K562 (cell line): ENCODE data around the gene SCP2. TPM values are rescaled to one million over a fixed set of nuclear protein-coding genes. Genes with fewer than 3 reads are reported as not detected.

Experiments
- ATAC-seq: fragments of 200-7000 bp; cut with Tn5 transposase; 3 replicates; pipeline ENCODE4 v1.9.1; 2020; ENCODE audit warnings: moderate library complexity
- BruUV-seq: library from RNA; stranded (reverse); fragments of 400-500 nt; replicated peaks from 2 replicates; lab custom pipeline; 2021; lab: Mats Ljungman, UMichigan
- CTCF ChIA-PET: fragments of 300-600 bp; formaldehyde crosslinking; extraction: SDS; loops from one replicate; lab custom pipeline; 2021; ENCODE audit warnings: low intra/inter-chr PET ratio; lab: Yijun Ruan, JAX
- POLR2A ChIA-PET: fragments of 300-600, 350-650 bp; sonication (Branson Sonifier 250); formaldehyde crosslinking; extraction: SDS; loops from one replicate; lab custom pipeline; 2021; ENCODE audit warnings: antibody characterized with exemption, inconsistent platforms; lab: Yijun Ruan, JAX
- DNase-seq, 4 experiments: peaks; one replicate each; pipeline versions ENCODE4 v3.0.0 to v3.0.0-alpha.2; 2011 to 2018; ENCODE audit warnings: low spot score in 3 of 4, mixed read lengths in 3 of 4; ENCODE audit errors: extremely low read depth in 1 of 4
- FAIRE-seq: peaks from 2 replicates; lab custom pipeline; 2011; peaks lifted over from hg19 to GRCh38; lab: Jason Lieb, UNC
- H2AFZ ChIP-seq: 2 replicates; pipeline ENCODE4 v1.6.0; 2011; ENCODE audit warnings: low read depth, low read length, control low read depth, inconsistent platforms
- H3K27ac ChIP-seq: fragments of 200-600 bp; 3 replicates; pipeline ENCODE4 v1.8.0; 2011; ENCODE audit warnings: low read depth, mild to moderate bottlenecking, control low read depth, inconsistent platforms, low read length, moderate library complexity, mixed read lengths; ENCODE audit errors: extremely low read depth
- H3K27me3 ChIP-seq, 2 experiments: fragments of 300-600 bp in 1 of 2; 2 replicates in 1 of 2; 3 replicates in 1 of 2; pipeline versions ENCODE4 v1.6.0 to v1.8.0; 2011; ENCODE audit warnings: inconsistent platforms in 2 of 2, low read length in 2 of 2, mild to moderate bottlenecking in 1 of 2, mixed read lengths in 1 of 2, moderate library complexity in 1 of 2; ENCODE audit not compliant: control insufficient read depth in 2 of 2, insufficient read depth in 2 of 2
- H3K36me3 ChIP-seq: fragments of 300-600 bp; 3 replicates; pipeline ENCODE4 v1.8.0; 2011; ENCODE audit warnings: mild to moderate bottlenecking, low read length, inconsistent platforms; ENCODE audit not compliant: control insufficient read depth, insufficient read depth
- H3K4me1 ChIP-seq, 2 experiments: fragments of 200-600 bp in 1 of 2; replicated peaks in 1 of 2; 2 replicates in 1 of 2; 3 replicates in 1 of 2; pipeline versions ENCODE4 v1.5.1 to v1.8.0; 2011; ENCODE audit warnings: inconsistent platforms in 2 of 2, low read length in 2 of 2, mild to moderate bottlenecking in 1 of 2, mixed read lengths in 1 of 2, moderate library complexity in 1 of 2; ENCODE audit not compliant: control insufficient read depth in 2 of 2, insufficient read depth in 2 of 2
- H3K4me2 ChIP-seq: 2 replicates; pipeline ENCODE4 v1.6.1; 2011; ENCODE audit warnings: low read length, control low read depth, inconsistent platforms, mixed read lengths; ENCODE audit not compliant: insufficient read depth
- H3K4me3 ChIP-seq: fragments of 200-600 bp; sonication (generic), shearing (Covaris generic); 2 replicates; pipeline ENCODE4 v1.5.1; 2016; ENCODE audit warnings: control low read depth, inconsistent platforms
- H3K79me2 ChIP-seq: fragments of 200-600 bp; 3 replicates; pipeline ENCODE4 v1.8.0; 2011; ENCODE audit warnings: low read length, inconsistent platforms; ENCODE audit not compliant: control insufficient read depth, insufficient read depth
- H3K9ac ChIP-seq, 2 experiments: 2 replicates each; pipeline versions ENCODE4 v1.6.0 to v1.6.1; 2011; ENCODE audit warnings: low read depth in 2 of 2, low read length in 2 of 2, control low read depth in 1 of 2, inconsistent platforms in 1 of 2, mild to moderate bottlenecking in 1 of 2, mixed read lengths in 1 of 2; ENCODE audit not compliant: insufficient read depth in 1 of 2
- H3K9me1 ChIP-seq: one replicate; pipeline ENCODE4 v1.6.0; 2011; ENCODE audit warnings: inconsistent platforms, mild to moderate bottlenecking, low read length, moderate library complexity; ENCODE audit not compliant: control insufficient read depth, insufficient read depth
- H3K9me3 ChIP-seq: replicated peaks from 2 replicates; pipeline ENCODE4 v1.5.1; 2011; ENCODE audit warnings: low read depth, low read length, inconsistent platforms; ENCODE audit not compliant: control insufficient read depth, insufficient read depth
- H4K20me1 ChIP-seq: replicated peaks from 2 replicates; pipeline ENCODE4 v1.6.1; 2011; ENCODE audit warnings: low read length, inconsistent platforms, mixed read lengths; ENCODE audit not compliant: control insufficient read depth, insufficient read depth
- ARID3B ChIP-seq: fragments of 250-450 bp; sonication (Bioruptor Pico); IDR thresholded peaks from 2 replicates; pipeline ENCODE4 v1.4.0; 2020; ENCODE audit warnings: borderline replicate concordance
- DACH1 ChIP-seq: fragments of 450-650 bp; IDR thresholded peaks from 2 replicates; pipeline ENCODE4 v1.6.1; 2018; ENCODE audit not compliant: partially characterized antibody
- FOXJ3 ChIP-seq: sonication (generic); formaldehyde crosslinking; IDR thresholded peaks from 2 replicates; pipeline ENCODE4 v1.4.0; 2020; ENCODE audit warnings: mild to moderate bottlenecking, missing genetic modification reagents
- STAT6 ChIP-seq: sonication (generic); formaldehyde crosslinking; IDR thresholded peaks from 2 replicates; pipeline ENCODE4 v1.8.1; 2023; ENCODE audit warnings: mild to moderate bottlenecking, missing genetic modification reagents
- ZNF280A ChIP-seq: fragments of 450-650 bp; IDR thresholded peaks from 2 replicates; pipeline ENCODE4 v1.6.1; 2018; ENCODE audit warnings: mild to moderate bottlenecking, low read depth; ENCODE audit not compliant: partially characterized antibody
- WGBS: fragments of 100-300 bp; shearing (Covaris generic); methylation state at CpG from one replicate; pipeline ENCODE4 v1.1.6; 2016; ENCODE audit warnings: low coverage, mixed read lengths; ENCODE audit not compliant: insufficient coverage; ENCODE audit errors: missing lambda C conversion rate; 5-methylcytosine and 5-hydroxymethylcytosine counted together
- in situ Hi-C: fragments of 300-500 bp; cut with MboI; formaldehyde crosslinking; loops from 4 replicates; pipeline ENCODE4 v1.15.0; 2018; ENCODE audit warnings: inconsistent platforms, mixed read lengths
- intact Hi-C: fragments of 100-400 bp; cut with micrococcal nuclease; formaldehyde crosslinking; loops from 2 replicates; pipeline ENCODE4 v1.14.2; 2022
- polyA plus RNA-seq, 8 experiments: library from polyadenylated mRNA; depleted of rRNA in 4 of 8; stranded (reverse) in 5 of 8; unstranded in 3 of 8; fragments of >200 nt; fragmentation: Nextera tagmentation in 2 of 8; fragmentation: Illumina TruSeq in 1 of 8; extraction: Ambion mirVana in 2 of 8; extraction: Trizol in 1 of 8; gene quantifications; 2 replicates each; pipeline versions ENCODE4 v1.2.1 to v1.2.3, GENCODE V29; 2011 to 2014; ENCODE audit warnings: inconsistent platforms in 1 of 8, missing spikeins in 1 of 8
- total RNA-seq, 7 experiments: library from RNA; depleted of rRNA in 6 of 7; stranded (reverse); fragments of >200 nt in 6 of 7; fragmentation: Illumina TruSeq in 2 of 7; extraction: Trizol in 2 of 7; gene quantifications; 2 replicates each; pipeline versions ENCODE4 v1.2.1 to v1.2.3, GENCODE V29; 2011 to 2021; ENCODE audit warnings: low replicate concordance in 1 of 7

The SCP2 gene
- total and polyA plus RNA-seq, 9 of the 15 experiments (the other 6 are each of a cell fraction or from before 2014, with no cell fraction given): 63.8 to 258 (median 106) TPM

GRCh38 chr1:52916241-52916975, 10.7 kb upstream of the SCP2 start:
- no peak for TF ChIP-seq STAT6 (CRISPR knock-in tag)
- no peak for TF ChIP-seq ARID3B (CRISPR knock-in tag)
- TF ChIP-seq FOXJ3 (CRISPR knock-in tag): no peak
- no peak for TF ChIP-seq DACH1
- no peak for TF ChIP-seq ZNF280A
- TF ChIP-seq, all 486 proteins: peak for 0
- CTCF ChIA-PET: no interaction called here

More at GRCh38 chr1:52916241-52916975, 10.7 kb upstream of the SCP2 start:
- ATAC-seq (no peak), DNase-seq (no peak), FAIRE-seq (no peak)
- no peaks in the 10 kb centered on the region for H3K9me3 ChIP-seq
- no peak overlapping the region for H3K4me3 ChIP-seq
- no peak overlapping the region for H3K27ac ChIP-seq
- no peaks in the 10 kb centered on the region for H4K20me1 ChIP-seq
- H3K9ac ChIP-seq: no peak overlapping the region
- in situ Hi-C loops: loop anchor here (25.0 kb wide), 1 partner anchor 271 kb away; the partner anchor contains the start of gene CPT2
- POLR2A ChIA-PET: interaction anchor here (2.8 kb wide), 1 partner anchor 16 kb away, joined by 6 read pairs; no protein-coding TSS in a partner anchor
- H2AFZ ChIP-seq: no peak overlapping the region
- 71% methylated on average over 10 of the region's 10 CpGs for WGBS
- H3K27me3 ChIP-seq: no peaks in the 10 kb centered on the region
- no peaks in the 10 kb centered on the region for H3K79me2 ChIP-seq
- H3K9me1 ChIP-seq: no peaks in the 10 kb centered on the region
- H3K4me2 ChIP-seq: no peak overlapping the region
- H3K4me1 ChIP-seq: peaks cover 22 to 25% of the 10 kb centered on the region in 2 experiments
- no peaks in the 10 kb centered on the region for H3K36me3 ChIP-seq
- BruUV-seq: no TSS peak
- intact Hi-C loops: no loop called here
